OCI-LY1 (cell line): ENCODE results near the gene LAX1.

Experiments
- EZH2 ChIP-seq: fragments of 200-600 bp; sonication (generic), shearing (Covaris generic); IDR thresholded peaks from 2 replicates; pipeline ENCODE4 v1.8.0; 2017; ENCODE audit warnings: borderline replicate concordance, mixed run types, mild to moderate bottlenecking, antibody characterized with exemption, low read length, moderate library complexity, mixed read lengths
- TF ChIP-seq, protein P1 (sequence below): fragments of 200-600 bp; sonication (generic), shearing (Covaris generic); IDR thresholded peaks from 2 replicates; pipeline ENCODE4 v1.5.1; 2017; ENCODE audit warnings: mild to moderate bottlenecking, antibody characterized with exemption, low read length, moderate library complexity, mixed read lengths

DNA sequence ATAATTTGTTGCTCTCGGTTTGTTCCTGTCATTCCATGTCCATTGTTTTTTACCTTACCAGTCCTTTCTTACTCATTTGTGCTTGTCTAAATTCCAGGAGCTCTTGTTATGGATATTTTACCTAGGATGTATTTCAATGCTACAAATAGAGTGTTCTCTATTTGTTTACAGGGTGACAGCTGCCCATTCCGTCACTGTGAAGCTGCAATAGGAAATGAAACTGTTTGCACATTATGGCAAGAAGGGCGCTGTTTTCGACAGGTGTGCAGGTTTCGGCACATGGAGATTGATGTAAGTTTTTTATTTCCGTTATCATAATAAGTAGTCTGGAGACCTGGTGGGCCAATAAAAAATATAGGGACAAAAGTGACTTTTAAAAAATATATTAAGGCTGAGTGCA lies 53.4 kb downstream of the LAX1 start:
- TF ChIP-seq, protein P1, sequence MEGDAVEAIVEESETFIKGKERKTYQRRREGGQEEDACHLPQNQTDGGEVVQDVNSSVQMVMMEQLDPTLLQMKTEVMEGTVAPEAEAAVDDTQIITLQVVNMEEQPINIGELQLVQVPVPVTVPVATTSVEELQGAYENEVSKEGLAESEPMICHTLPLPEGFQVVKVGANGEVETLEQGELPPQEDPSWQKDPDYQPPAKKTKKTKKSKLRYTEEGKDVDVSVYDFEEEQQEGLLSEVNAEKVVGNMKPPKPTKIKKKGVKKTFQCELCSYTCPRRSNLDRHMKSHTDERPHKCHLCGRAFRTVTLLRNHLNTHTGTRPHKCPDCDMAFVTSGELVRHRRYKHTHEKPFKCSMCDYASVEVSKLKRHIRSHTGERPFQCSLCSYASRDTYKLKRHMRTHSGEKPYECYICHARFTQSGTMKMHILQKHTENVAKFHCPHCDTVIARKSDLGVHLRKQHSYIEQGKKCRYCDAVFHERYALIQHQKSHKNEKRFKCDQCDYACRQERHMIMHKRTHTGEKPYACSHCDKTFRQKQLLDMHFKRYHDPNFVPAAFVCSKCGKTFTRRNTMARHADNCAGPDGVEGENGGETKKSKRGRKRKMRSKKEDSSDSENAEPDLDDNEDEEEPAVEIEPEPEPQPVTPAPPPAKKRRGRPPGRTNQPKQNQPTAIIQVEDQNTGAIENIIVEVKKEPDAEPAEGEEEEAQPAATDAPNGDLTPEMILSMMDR = no peak
- no peak for TF ChIP-seq EZH2
